Measurements from ENCODE around the gene AKAP13.

The AKAP13 gene

DNA sequence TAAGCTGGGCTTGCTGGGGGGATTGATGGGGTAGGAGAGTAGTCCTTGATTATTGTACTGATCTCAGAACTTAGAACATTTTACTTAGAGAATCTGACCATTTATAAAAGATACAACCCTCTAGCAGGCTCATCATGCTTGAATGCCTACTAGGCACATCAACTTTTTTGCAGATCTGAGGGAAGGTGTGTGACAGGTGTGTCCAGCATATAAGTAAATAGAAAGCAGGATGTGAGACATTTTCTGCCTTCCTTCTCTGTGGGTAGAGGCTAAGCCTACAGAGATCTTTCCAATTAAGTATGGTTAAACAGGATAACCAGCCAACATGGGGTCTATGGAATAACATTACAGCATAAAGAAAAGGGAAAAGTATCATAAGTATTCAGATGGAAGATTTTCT lies 159.1 kb downstream of the AKAP13 start:
- DNase-seq (ENCODE audit: low read depth): no peak

DNA sequence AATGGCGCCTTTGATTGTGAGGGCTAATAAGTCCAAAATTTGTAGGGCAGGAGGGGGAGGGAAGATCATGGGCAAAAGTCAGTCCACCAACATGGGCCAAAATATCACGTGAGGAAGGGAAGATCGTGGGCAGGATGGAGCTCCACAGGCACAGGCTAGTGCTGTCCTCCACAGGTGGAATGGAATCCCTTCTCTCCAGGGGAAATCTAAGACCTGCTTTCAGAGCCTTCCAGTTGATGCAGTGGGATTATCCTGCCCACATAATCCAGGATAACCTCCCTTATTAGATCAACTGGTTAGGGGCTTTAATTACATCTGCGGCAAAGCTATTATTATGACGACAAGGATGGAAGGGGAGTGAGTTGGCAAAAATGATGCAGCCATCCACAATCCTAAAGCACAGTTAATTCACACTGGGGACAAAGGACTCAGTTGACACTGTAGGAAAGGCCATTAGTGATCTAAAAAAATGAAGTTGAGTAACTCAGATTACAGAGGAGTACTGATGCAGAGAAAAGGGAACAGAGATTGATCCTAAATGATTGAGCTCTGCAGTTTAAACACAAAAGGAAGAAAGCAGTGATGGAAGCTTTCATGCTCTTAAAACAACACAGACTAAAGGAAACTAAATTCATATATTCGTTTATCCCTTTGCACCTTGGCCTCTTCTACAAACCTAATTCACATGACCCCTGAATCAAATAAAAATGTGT lies 159.8 kb downstream of the AKAP13 start:
- no peak for DNase-seq (ENCODE audit: low read depth)

DNA sequence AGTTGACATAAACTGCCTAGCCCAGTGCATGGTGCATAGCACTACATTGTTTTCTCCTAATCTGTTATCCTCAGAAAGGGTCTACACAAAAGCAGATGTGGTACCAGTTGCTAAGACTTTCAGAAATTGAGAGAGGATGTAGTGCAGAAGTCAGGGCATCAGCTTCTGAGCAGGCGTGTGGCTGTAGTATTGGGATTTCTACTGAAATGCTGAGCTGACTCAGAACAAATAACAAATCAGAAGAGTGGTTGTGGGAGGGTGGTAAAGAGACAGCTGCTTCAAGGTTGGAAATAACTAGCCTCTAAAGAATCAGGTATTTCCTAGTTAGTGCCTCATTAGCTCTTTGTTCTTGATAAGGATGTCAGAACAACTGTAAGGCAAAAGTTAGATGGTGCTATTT lies 161.3 kb downstream of the AKAP13 start:
- no peak for DNase-seq (ENCODE audit: low read depth)

DNA sequence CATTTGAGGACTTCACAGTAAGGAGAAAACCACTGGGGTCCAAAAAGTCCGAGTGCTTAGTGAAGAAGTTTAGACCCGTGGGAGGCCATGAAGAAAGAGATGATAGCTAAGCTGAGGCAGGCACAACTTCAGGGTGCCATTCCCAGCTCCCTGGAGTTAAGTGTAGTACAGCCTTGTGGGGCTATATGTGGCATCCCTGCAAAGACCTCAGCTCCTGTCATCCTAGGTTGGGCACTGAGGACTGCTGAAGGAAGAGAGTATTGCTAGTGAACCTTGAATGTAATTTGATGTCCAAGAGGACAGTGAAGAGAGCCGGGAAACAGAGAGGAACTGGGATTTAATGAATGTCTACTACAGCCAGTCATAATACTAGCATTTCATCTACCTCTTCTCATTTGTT lies 162.1 kb downstream of the AKAP13 start:
- no peak for DNase-seq (ENCODE audit: low read depth)

DNA sequence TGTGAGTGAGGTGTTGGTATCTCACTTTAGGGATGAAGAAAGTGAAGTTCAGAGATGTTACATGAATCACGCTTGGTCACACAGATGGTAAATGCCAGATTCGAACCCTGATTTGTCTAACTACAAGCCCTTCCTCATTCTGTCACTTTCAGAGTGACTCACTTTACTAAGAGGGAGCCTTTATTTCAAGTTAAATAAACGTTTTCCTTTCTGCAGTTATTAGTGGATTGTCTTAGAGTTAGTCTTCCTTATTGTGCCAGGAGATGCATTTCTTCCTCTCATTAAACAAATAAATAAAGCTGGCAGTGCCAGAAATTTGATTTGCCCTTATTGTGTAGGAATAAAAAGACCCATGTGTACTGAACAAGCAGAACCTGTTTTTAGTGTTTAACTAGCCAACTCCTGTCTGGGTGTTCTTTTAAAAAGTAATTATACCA lies 162.5 kb downstream of the AKAP13 start:
- no peak for DNase-seq (ENCODE audit: low read depth)

DNA sequence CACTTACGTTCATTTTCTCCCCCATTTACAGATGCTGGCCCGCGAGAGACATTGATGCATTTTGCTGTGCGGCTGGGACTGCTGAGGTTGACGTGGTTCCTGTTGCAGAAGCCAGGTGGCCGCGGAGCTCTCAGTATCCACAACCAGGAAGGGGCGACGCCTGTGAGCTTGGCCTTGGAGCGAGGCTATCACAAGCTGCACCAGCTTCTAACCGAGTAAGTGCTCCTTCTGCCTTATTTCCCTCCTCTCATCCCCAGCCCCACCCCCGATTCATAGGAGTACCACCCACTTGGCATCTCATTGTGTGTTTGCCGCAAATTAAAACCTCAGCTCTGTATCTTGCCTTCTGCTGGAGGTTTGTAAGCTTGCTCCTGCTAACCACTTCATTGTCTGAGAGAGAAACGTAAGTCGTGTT lies 163.3 kb downstream of the AKAP13 start:
- no peak for DNase-seq (ENCODE audit: low read depth)

DNA sequence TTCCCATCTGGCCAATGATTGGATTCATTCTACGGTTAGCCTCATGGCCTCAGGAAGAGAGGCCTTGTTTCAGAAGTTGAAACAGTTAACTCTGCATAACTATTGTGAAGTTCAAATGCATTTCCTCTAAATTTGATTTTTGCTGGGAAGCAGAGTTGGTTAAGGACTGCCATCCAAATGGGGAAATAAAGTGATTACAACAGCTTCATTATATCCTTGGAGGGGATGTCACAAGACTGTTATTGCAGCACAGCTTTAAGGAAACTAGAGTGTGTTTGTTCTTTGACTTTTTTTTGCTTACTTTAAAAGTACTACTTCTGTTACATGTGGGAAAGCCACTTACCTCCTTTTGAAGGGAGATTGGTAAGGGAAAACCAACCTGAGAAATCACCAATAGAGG lies 164.8 kb downstream of the AKAP13 start:
- no peak for DNase-seq (ENCODE audit: low read depth)

DNA sequence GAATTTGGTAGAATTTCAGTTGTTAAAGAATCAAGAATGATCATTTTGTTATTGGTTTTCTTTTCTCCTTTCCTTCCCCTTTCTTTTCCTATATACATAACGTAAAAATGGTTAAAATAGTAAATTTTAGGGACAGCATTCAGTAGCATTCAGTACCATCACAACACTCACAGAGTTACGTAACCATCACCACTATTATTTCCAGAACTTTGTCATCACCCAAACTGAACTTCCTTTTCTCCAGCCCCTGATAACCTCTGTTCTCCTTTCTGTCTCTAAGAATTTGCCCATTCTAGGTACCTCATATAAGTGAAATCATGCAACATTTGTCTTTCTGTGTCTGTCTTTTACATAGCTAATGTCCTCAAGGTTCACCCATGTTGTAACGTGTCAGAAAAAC lies 165.3 kb downstream of the AKAP13 start:
- DNase-seq (ENCODE audit: low read depth): no peak

DNA sequence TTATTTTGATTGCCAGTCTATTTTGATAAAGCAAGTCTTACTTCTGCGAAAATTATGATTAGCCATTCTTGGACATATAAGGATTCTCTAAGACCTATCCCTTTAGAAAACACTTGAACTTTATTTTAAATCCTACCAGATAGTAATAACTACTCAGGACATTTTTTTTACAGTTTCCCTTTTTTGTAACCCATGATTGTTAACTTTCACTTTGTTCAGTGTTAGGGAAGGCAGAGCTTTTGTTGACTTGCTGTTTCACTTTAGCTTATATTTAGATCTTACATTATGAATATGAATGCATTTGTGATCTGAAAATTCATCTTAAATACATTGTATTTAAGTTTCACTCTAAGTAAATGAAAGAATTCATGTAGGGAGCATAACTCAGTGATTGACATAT lies 167.0 kb downstream of the AKAP13 start:
- no peak for DNase-seq (ENCODE audit: low read depth)

DNA sequence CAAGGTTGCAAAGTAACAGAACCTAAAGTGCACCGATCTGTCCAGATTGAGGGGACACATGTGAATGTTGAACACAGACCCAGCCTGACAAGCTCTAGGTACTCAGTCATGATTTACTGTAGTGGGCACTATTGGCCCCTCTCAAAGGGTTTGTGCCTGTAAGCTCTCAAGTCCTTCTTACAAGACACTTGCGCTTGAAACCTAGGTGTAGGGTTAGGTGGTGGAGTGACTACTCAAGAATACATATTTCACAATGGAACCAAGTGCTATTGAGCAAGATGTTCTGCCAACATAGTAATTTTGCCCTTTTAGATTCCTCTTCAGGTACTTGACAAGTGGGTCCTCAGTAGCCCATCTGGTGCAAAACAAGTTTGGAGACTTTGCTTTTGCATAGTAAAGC lies 169.9 kb downstream of the AKAP13 start:
- no peak for DNase-seq (ENCODE audit: low read depth)

DNA sequence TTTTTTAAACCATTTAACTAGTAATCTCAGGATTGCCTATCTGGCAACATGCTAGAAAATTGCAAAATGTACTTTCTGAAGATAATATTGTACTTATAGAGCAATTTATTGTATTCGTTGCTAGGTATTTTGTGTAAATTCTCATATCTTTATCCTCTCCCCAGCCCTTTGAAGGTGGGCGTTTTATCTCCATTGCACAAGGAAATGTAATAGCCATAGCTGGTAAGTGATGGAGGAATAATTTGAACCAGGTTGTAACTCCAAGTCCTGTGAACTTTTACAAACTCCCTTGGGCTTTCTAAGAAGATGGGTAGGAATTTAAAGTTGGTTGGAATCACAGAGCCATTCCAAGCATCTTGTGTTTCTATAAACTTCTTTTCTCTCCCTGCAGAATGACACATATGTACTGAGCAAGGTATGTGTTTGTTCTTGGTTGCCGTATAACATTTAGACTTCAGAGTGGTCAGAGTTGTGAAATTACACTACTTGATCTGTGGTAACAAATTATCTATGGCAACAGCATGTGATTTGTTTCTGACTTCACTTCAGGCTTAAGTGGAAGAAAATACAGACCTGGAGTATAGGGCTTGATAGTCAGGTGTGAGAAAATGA lies 170.9 kb downstream of the AKAP13 start:
- DNase-seq (ENCODE audit: low read depth): no peak

DNA sequence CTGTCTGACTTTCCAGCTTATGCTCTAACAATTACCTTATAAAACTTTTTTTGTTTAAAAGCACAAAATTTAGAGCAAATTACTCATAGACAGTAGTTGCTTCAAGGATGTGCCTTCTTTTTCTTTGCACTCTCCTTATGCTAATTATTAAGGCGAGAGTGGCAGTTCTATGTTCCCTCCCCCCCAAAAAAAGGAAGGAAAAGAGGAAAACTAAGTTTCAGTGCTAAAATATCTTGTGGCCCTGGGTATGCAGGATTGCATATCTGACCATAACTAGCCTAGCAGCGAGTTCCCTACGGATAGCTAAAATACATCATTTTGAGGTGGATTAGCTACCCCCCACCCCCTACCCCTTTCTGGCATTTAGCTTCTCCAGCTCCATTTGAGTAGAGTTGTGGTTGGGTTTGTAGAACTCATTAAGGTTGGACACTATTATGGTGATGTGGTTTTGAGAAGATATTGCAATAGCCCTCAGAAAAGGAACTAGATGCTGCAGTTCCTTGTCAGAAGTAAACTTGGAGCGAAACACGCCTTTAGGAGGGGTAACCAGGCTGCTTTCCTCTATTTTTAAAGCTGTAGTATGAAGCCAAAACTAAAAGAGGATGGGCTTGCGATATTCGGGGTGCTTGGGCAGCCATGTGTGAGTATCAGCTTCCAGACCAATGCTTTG lies 174.6 kb downstream of the AKAP13 start:
- DNase-seq (ENCODE audit: low read depth): no peak

DNA sequence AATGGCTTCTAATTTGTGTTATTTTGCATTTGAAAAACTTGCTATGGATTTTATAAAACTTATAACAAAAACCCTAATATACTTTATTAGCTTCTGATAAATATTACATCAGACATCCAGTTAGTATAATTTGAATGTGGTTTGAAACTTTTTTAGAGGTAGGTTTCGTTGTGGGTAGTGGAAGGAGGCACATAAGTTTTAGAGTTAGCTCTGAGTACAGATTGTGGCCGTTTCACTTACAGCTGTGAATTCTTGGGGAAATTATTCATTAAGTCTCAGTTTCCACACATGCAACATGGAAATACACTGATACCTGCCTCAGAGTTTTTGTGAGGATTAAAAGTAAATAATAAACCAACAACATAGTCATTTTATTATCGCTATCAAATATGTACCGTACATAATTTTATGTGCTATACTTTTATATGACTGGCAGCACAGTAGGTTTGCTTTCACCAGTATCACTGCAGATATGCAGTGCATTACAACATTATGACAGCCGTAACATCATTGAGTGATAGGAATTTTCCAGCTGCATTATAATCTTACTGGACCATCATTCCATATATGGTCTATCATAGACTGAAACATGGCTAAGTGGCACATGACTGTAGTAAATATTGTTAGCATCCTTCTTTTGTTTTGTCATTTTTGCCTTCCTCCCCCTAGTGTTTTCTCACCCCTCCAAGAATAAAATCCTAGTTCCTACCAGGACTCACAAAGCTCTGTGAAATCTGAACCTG lies 175.6 kb downstream of the AKAP13 start:
- no peak for DNase-seq (ENCODE audit: low read depth)

DNA sequence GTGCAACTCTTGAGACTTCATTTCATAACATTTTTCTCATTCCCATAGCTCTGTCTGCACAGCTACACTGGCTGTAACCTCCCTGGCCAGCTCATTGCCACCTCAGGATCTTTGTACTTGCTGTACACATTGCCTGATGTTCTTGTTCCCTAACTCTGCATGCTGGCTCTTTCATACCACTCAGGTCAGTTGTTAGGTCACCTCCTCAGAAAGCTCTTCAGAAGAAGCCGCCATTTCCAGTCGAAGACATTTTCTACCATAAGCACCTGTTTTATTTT lies 176.2 kb downstream of the AKAP13 start:
- no peak for DNase-seq (ENCODE audit: low read depth)

DNA sequence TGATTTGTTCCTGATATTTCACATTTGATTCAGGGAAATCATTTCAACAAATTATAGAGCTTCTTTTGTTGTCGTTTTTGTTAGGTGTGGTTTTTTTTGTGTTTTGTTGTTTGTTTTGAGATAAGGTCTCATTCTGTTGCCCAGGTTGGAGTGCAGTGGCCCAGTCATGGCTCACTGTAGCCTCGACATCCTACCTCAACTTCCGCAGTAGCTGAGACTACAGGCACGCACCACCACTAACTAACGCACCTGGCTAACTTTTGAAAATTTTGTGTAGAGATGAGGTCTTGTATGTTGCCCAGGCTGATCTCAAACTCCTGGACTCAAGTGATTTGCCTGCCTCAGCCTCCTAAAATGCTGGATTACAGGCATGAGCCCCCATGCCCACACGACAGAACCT lies 177.0 kb downstream of the AKAP13 start:
- DNase-seq (ENCODE audit: low read depth): no peak

DNA sequence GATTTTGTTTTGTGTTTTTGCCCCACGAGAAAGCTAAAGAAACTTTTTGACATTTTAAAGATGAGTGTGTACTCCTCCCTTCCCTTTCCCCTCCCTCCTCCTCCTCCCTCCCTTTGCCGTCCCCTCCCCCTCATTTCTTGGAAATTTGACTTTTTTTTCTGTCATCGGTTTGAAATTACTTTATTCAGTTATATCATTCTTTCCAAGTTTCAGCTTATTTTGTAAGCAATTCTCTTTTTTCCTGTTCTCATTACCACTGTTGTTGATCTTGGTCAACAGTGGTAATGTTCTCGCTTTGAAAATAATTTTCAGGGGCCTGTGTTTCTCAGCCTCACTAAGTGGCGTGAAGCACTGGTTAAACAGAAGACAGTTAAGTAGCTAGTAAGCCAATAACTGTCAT lies 178.4 kb downstream of the AKAP13 start:
- no peak for DNase-seq (ENCODE audit: low read depth)

DNA sequence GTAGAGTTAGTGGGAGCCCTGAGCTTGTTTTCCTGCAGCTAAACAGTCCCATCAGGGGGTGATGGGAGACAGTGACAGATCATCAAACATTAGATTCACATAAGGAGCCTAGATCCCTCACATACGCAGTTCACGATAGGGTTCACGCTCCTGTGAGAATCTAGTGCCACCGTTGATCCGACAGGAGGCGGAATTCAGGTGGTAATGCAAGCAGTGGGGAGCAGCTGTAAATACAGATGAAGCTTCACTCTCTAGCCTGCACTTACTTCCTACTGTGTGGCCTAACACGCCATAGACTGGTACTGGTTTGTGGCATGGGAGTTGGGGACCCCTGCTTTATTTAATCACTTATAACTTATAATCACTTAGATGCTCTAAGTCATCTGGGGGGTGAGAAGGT lies 179.1 kb downstream of the AKAP13 start:
- no peak for DNase-seq (ENCODE audit: low read depth)

DNA sequence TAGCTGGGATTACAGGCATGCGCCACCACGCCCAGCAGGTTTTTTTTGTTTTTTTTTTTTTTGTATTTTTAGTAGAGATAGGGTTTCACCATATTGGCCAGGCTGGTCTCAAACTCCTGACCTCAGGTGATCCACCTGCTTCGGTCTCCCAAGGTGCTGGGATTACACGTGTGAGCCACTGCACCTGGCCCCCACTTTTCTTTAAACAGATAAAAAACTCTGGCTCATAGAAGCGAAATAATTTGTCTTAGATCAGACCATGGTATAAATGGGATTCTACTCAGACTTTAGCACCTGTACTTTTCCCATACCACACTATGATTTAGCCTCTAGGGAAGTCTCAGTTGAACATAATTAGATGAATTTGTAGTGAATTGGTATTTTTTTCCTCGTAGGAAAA lies 182.4 kb downstream of the AKAP13 start:
- no peak for DNase-seq (ENCODE audit: low read depth)

DNA sequence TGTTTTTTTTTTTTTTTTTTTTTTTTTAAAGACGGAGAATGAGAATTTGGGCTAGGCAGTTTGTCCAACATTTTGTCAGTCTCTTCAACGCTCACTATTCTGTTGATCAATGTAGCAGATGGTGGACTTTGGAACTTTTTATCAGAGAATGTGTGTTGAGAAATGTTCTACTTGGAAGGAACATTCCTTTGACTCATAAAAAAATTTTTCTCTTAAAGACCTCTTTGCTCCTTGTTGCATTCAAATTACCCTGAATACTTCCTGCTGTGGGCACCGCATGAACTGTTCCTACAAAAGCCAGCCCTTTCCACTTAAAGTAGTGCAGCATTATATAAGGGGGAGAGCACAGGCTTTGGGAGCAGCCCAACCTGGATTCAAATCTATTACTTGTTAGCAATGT lies 182.9 kb downstream of the AKAP13 start:
- no peak for DNase-seq (ENCODE audit: low read depth)

DNA sequence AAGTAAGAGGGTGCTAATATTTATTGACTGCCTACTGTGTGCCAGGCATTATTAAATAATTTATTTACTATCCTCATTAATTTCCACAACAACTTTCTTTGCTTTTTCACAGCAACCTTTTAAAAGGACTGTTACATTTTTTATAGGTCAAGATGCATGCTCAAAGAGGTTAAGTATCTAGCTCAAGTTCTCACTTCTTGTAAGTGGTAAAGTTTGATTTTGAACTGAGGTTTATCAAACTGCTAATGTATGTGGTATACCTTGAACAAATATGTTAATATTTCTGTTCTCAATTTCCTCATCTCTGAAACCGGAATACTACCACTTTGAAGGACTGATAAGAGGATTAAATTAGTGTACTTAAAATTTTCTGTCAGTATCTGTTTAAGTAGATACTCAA lies 183.3 kb downstream of the AKAP13 start:
- no peak for DNase-seq (ENCODE audit: low read depth)

DNA sequence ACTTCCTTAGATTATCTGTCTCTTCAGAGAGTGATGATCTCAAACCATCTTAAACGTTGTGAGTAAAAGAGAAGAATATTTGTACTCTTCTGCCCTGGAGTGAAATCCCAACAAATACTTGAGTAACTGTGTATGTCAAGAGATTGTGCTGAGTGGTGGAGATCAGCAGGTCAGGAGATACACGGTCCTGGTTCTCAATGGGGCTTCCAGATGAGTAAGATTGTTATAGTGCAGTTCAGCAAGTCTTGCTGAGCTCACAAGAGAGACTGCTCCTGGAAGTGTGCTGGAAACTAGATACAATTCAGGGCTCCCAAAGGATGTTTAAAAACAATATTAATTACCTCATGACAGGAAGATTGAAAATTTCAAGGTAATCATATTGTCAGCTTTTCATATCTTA lies 184.3 kb downstream of the AKAP13 start:
- no peak for DNase-seq (ENCODE audit: low read depth)

DNA sequence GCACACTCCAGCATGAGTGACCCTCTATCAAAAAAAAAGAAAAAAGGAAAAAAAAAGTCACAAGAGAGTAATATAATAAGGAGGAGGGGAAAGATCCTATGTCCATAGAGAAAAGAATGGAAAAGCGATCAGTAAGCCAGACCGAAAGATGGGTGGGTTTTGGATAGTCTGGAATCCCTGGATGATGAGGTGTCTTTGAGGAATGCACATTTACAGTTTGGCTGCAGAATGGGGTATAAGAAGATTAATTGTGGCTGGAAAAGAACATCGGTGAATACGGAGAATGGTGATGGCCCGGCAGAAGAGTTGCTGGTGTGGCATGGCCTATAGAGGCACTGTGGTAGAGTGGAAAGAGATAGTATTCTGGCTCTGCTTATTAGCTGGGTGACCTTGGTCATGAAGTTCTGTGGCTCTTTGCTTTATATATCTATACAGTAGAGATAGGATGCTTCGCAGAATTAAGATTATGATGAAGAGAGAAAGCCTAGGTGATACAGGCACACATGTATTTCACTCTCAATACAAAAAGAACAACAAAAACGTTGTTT lies 187.9 kb downstream of the AKAP13 start:
- no peak for DNase-seq (ENCODE audit: low read depth)

DNA sequence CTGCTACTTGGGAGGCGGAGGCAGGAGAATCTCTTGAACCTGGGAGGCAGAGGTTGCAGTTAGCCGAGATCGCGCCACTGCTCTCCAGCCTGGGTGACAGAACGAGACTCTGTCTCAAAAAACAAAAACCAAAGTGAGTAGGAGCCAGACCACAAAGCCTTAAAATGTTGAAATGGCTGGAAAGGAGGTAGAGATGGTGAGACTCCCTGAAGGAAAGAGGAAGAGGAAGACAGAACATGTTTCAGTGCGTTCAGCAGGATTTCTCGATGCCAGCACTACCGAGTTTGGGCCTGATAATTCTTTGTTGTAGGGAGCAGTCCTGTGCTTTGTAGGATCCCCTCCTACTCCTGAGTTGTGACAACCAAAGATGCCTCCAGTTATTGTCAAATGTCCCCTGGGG lies 189.9 kb downstream of the AKAP13 start:
- no peak for DNase-seq (ENCODE audit: low read depth)
